Embryonic facial prominence (tissue), 1 donor: Measurements from ENCODE around the gene WDHD1.
"Not testable (repeated sequence)": the region's sequence is repeated elsewhere in the genome, so short reads cannot be mapped to it uniquely, and the experiment has no call there.

Experiments
- DNase-seq: peaks from one replicate; pipeline ENCODE4 v3.0.0-alpha.2; 2016; ENCODE audit errors: extremely low spot score

The WDHD1 gene

DNA sequence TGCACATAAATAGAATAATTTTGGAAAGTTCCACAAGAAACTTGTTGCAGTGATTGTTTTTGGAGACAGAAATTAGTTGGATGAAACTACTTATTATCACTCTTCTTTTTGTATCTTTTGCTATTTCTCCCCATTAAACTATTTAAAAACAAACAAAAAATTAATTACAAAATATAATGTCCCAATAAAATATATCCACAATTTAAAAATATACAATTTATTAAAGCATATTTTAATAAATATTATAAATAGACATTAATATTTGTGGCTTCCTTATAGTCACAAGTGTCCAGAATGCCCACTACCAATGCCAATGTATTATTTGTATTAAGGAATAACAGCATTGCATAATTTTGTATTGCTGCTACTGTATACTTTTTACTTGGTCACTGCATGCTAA lies 71.8 kb downstream of the WDHD1 start:
- no peak for DNase-seq

DNA sequence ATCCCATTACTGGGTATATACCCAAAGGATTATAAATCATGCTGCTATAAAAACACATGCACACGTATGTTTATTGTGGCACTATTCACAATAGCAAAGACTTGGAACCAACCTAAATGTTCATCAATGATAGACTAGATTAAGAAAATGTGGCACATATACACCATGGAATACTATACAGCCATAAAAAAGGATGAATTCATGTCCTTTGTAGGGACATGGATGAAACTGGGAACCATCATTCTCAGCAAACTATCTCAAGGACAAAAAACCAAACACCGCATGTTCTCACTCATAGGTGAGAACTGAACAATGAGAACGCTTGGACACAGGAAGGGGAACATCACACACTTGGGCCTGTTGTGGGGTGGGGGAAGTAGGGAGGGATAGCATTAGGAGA lies 73.3 kb downstream of the WDHD1 start:
- not testable (repeated sequence) for DNase-seq

DNA sequence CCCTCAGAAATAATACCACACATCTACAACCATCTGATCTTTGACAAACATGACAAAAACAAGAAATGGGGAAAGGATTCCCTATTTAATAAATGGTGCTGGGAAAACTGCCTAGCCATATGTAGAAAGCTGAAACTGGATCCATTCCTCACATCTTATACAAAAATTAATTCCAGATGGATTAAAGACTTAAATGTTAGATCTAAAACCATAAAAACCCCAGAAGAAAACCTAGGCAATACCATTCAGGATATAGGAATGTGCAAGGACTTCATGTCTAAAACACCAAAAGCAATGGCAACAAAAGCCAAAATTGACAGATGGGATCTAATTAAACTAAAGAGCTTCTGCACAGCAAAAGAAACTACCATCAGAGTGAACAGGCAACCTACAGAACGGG lies 74.1 kb downstream of the WDHD1 start:
- DNase-seq = not testable (repeated sequence)

DNA sequence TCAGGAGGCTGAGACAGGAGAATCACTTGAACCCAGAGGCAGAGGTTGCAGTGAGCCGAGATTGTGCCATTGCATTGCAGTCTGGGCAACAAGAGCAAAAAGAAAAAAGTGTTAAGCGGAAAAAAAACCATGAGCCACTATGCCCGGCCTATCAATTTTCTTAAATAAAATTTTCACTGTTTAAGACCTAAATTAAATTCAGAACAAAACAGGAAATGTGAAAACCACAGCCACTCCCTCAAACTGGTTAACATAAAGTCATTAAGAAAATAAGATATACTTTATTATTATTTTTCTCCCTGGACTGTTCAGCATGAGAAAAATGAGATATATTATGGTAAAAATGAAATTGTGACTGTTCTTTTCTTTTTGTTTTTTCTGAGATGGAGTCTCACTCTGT lies 79.7 kb downstream of the WDHD1 start:
- no peak for DNase-seq

DNA sequence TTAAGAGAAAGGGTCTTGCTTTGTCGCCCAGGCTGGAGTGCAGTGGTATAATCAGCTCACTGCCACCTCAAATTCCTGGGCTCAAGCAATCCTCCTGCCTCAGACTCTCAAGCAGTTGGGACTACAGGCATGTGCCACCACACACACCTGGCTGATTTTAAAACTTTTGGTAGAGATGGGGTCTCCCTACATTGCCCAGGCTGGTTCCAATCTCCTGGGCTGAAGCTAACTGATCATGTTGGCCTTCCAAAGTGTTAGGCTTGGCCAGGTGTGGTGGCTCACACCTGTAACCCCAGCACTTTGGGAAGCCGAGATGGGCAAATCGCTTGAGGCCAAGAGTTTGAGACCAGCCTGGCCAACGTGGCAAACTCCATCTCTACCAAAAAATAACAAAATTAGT lies 80.4 kb downstream of the WDHD1 start:
- DNase-seq = no peak

DNA sequence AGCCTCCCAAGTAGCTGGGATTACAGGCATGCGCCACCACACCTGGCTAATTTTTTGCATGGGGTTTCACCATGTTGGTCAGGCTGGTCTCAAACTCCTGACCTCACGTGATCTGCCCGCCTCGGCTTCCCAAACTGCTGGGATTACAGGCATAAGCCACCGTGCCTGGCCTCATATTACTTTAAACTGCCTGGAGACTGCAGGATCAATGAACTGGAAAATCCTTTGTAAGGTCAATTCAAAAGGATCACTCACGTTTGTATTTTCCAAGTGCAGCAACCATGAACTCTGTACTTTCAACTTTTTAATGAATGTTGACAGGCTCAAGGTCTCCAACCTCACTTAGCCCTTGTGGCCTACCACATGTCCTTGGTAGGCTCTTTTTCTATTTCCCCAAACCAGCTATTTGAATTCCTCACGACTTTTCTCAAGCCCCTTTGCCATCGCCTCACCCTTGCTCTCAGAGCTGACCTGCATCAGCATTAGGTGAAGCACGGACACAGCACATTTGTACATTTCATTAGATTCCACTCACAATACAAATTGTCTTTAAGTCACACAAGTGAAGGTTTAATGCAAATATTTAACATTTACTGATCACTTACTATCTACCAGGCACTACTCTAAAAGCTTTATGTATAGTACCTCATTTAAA lies 82.0 kb downstream of the WDHD1 start:
- DNase-seq = no peak

DNA sequence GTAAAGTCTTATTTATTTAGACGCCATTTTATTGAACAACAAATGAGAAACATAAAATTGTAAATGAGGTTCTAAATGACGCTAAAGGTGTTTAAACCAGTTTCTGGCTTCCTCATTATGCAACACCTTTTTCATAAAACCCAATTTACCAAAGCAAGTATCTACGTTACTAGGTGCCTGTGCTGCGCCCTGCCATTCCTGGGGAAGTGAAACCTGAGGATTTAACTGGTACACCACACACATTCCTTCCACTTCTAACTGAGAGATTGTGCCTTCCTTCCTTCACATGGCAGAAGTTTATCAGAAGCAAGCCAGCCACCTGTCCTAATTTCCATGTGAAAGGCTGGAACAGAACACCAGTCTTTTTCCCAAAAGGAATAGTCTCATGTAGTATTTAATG lies 84.0 kb downstream of the WDHD1 start:
- DNase-seq = no peak

DNA sequence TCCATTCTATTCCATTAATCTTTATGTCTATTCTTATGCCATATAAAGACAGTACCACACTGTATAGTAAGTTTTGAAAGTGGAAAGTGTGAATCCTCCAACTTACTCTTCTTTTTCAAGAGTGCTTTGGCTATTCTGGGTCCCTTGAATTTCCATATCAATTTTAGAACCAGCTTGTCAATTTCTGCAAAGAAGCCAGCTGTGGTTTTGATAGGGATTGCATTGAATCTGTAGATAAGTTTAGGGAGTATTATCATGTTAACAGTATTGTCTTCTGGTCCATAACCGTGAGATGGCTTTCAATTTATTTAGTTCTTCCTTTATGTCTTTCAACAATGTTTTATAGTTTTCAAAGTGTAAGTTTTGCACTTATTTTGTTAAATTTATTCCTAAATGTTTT lies 90.1 kb downstream of the WDHD1 start:
- DNase-seq = no peak

DNA sequence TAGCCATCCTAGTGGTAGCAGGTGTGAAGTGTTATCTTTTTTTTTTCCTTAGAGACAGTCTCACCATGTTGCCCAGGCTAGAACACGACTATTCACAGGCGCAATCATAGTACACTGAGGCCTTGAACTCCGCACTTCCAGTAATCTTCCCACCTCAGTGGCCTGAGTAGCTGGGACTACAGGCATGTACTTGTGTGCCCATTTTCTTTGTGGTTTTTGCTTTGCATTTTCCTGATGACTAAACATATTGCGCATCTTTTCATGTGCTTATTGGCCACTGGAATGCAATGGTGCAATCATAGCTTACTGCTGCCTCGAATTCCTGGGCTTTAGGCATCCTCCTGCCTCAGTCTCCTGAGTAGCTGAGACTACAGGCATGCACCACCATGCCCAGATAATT lies 90.9 kb downstream of the WDHD1 start:
- DNase-seq = no peak

DNA sequence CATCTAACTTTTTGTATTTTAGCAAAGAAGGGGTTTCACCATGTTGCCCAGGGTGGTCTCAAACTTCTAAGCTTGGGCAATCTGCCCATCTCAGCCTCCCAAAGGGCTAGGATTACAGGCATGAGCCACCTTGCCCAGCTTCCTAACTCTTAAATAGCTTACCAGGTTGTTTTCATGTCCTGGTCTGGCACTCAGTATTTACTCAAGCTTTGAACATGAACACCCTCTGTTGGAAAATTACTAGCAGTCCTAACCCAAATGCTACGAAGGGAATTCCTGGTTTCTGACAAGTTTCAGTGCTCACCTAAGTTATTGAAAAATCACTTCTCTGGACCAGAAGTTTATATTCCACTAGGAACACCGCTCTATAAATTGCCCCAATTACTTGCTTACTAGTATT lies 91.8 kb downstream of the WDHD1 start:
- no peak for DNase-seq

DNA sequence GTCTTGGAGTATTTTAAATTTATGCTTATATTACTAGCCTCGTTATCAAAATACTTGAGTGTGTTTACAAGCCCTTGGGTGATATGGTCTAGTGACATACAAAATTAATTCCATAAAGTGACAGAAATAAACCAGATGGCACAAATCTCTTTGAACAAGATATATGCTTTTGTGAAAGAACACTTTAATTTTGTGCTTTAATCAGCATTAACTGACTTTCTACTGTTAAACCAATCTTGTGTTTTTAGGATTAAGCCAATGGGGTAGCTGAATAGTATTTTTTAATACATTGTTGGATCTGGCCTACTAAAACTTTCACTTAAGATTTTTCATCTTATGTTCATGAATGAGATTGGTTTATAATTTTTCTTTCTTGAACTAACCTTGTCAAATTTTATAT lies 93.9 kb downstream of the WDHD1 start:
- no peak for DNase-seq

DNA sequence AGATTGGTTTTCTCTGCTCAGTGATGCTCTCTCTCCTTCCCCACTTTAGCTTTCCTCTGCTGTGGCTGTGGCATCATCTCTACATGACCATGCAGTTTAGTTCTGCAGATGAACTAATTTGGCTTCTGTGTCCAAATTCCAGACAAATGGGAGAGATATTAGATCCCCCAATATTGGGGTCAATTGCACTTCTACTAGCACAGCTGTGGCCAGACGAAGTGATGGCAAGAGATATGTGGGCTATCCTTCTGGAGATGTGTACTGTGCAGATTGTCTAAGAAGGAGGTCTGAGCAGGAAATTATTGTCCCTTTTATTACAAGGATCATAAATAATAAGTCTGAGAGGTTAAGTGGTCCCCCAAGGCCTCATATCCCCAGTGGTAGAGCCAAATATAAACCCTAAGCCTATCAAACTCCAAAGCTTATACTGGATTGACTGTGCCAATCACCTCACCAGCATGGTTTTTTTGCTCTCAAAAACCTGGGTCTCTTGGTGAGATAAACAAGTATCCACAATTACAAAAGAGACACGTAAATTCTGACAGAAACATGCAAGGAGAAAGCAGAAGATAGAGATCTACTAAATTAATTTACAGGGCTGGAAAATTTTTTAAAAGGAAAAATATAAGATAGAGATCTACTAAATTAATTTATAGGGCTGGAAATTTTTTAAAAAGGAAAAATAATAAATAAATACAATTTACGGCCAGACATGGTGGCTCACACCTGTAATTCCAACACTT lies 95.1 kb downstream of the WDHD1 start:
- DNase-seq = no peak

DNA sequence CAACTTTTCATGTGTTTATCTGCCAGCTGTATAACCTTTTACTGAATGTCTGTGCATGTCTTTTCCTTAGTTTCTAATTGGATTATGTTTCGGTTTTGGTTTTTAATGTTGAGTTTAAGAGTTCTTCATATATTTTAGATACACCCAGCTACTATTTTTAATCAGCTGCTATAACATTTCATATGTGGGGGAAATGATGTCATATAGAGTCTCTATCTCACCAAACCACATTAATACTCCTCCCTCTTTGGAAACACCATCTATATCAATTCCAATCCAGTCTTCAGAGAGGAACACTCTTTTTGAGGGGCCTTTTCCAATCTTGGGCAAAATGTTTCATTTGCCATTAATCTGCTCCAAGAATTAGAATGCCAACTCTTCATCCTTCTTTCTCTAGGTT lies 95.8 kb downstream of the WDHD1 start:
- DNase-seq = no peak

DNA sequence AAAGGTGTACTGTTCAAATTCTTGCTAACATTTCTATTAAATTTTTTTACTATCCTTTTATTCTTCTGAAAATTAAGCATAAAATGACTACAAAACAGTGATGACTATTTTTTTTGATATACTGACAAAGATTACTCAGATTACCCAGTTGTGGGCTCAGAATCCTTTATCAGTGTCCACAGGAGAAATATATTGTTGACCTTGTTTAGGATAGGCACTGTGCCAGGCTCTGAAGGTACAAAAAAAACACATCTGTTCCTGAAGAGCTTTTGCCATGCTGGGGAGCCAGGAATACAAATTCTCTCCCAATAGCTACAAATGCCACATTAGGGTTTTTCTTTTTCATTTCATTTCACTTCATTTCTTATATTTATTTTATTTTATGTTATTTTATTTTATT lies 97.3 kb downstream of the WDHD1 start:
- DNase-seq = no peak

DNA sequence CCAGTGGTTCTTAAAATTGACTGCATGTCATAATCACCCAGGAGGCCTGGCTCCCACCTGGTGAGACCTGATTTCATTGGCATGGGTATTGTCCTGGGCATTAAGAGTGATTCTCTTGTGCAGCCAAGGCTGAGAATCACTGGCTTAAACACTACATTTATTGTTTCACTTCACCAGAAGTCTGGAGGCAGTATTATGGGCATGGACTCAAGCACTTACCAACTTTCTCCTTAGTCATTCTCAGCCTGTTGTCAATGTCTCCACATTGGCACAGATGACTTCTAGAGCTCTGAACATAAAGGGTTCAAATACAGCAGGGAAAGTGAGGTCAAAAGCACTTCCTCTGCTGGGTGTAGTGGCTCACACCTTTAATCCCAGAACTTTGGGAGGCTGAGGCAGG lies 98.7 kb downstream of the WDHD1 start:
- no peak for DNase-seq

DNA sequence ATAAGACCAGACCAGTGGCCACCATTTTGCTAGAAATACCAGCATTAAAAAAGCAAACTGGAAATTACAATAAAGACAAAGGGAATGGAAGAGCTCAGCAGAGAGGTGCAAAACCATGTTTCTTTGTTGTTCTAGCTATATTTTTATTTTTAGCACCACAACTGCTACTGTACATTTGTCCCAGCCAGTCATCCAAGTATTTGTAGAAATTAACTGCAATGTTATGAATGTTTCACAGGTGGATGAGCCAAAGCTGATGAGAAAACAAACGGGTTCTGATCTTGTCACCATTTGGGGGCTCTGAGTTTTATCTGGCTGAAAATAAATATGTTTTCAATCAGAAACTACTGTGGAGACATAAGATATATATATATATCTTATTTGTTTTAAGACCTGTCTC lies 99.3 kb downstream of the WDHD1 start:
- no peak for DNase-seq

DNA sequence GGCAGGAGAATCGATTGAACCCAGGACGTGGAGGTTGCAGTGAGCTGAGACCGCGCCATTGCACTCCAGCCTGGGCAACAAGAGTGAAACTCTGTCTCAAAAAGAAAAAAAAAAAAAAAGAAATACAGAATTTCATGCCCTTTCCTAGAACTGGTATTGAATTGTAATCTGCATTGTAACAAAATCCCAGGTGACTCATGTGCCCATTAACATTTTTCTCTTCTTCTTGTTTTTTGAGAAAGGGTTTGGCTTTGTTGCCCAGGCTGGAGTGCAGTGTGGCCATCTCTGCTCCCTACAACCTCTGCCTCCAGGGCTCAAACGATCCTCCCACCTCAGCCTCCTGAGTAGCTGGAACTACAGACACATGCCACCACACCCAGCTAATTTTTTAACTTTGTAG lies 100.3 kb downstream of the WDHD1 start:
- DNase-seq = not testable (repeated sequence)

DNA sequence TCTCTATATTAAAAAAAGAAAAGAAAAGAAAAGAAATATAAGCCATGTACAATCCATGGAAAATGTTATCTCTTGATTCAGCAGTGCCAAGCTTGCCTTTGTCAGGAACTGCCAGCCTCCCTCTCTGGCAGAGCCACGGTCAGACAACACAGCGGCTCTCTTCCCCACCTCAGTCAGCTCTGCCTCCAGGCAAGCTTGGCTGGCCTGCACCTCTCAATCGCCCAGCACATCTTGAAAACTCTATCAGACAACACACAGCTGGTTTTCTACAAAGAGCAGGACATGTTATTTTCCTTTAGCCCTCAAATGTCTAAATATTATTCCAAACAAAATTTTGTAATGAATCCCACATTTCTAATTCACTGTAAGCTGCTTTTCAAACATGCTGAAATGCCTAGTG lies 104.3 kb downstream of the WDHD1 start:
- DNase-seq = no peak

DNA sequence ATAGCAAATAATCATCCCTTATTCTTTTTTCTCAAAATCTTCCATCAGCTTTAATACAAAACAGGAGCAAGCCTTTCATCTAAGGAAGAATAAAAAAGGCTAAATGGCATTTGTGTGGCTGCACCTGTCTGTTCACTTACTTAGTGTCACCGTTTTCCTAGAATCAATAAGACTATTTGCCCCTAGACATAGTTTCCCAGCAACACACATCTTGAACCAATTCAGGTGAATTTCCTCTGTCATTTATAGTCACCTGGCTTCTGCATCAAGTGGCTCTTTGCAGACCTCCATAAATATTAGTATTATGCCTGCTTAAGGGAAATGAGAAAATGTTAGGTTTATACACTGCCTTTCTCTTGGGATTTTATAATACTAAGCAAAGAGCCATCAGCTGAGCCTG lies 106.8 kb downstream of the WDHD1 start:
- DNase-seq = no peak

DNA sequence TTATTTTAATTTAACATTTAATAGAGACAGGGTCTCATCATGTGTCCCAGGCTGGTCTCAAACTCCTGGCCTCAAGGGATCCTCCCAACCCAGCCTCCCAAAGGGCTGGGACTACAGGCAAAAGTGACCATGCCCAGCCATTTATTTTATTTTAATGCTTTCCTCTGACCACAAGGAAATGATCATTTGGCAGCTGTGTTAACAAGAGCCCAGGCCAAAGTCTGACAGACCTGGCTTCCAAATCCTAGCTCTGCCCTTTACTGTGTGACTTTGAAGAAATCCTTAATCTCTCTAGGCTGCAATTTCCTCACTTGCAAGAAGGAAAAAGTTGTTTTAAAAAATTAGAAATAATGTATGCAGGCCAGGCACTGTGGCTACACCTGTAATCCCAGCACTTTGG lies 107.6 kb downstream of the WDHD1 start:
- DNase-seq = no peak

DNA sequence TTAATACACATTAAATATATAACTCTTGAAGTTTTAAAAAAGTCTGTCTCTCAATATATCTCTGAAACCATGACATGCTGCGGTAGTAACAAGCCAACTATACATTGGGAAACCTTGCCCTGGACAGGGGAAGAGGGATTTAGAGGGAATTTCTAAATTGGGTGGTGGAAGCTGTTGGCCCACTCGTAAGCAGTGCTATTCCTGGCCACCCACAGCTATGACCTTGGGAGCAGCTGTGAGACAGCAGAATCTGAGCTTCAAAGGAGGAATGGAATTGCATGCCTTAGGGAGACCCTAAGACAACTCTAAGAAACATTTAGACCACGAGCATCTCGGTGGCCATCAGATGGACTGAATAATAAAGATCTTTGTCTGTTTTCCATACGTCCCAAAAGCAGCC lies 108.5 kb downstream of the WDHD1 start:
- DNase-seq = no peak

DNA sequence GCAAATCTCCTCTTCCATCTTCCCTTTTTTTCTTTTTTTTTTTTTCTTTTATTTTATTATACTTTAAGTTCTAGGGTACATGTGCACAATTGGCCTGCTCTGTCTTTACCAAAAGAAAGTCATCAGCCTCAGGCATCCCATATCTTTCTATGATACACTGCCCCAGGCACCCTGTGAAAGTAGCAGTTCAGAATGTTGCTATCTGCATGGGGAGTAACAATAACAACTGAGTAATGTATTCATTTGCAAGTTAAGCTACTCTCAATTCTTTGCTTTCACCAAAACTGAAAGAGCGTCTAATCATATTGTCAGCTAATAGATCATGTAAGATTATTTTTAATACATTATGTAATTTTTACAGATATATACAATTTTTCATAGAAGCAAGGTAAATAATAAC lies 110.8 kb downstream of the WDHD1 start:
- no peak for DNase-seq

DNA sequence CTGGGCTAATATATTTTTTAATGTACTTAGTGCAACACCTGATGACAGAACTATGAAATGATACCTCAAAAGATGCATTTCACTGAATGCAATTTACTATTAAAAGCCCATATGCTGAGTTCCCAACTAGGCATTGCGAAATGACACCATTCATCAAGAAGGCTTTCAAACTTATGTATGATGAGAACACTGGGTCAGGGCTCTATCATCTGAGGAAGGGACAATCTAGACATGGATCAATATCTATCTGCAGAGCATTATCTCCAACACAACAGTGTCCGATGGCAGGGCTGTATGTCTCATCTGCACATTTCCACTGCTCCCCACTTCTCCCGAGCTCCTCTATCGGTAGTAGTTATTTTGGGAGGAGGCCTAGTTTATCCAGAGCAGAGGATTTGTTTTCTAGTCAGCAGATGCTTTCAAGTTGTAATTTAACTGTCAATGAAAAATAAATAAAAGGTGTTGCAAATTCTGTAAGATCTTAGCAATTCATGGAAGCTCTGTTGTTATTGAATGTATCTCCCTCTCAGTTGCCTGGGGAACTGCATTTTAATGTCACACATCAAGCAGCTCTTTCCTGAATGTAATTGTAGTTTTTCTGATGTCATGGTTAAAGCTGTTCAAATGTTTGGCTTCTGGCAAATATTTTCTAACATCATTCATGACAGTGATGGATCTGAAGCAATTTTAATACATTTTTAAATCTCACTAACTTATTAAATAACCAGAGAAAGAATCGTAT lies 116.9 kb downstream of the WDHD1 start:
- DNase-seq = no peak
